ENCODE measurements around the gene GAB3. TPM values are rescaled to one million over a fixed set of nuclear protein-coding genes. Genes with fewer than 3 reads are reported as not detected.
A peak's percentile ranks its signal among the peaks of the same experiment; 100 is the strongest.
"Not testable (repeated sequence)": the region's sequence is repeated elsewhere in the genome, so short reads cannot be mapped to it uniquely, and the experiment has no call there.

The GAB3 gene
- total RNA-seq, 2 experiments from 2014 or later, result 20.0 to 26.6 TPM

GRCh38 chrX:154657226-154657805, 93.6 kb downstream of the GAB3 start:
- ATAC-seq, result no peak
- Mint-ChIP-seq H3K4me1 (peaks cover 13% of the 10 kb centered on the region), H3K36me3 (peaks cover 4% of the 10 kb centered on the region), H3K27me3 (no peaks in the 10 kb centered on the region), H3K4me3 (no peak overlapping the region), H3K27ac (no peak overlapping the region), H3K9me3 (ENCODE audit: low read depth) (no peaks in the 10 kb centered on the region)
- no peak for DNase-seq
- CTCF ChIA-PET, result no interaction called here

GRCh38 chrX:154655786-154656185, 95.1 kb downstream of the GAB3 start:
- Mint-ChIP-seq H3K9me3 (ENCODE audit: low read depth) (no peaks in the 10 kb centered on the region), H3K36me3 (no peaks in the 10 kb centered on the region), H3K27me3 (no peaks in the 10 kb centered on the region), H3K4me3 (no peak overlapping the region), H3K27ac (no peak overlapping the region), H3K4me1 (peaks cover 6% of the 10 kb centered on the region)
- CTCF ChIA-PET, result interaction anchor here (1.0 kb wide), 1 partner anchor 93 kb away, joined by 4 read pairs; no protein-coding TSS in a partner anchor
- DNase-seq (no peak), ATAC-seq (no peak)

- Mint-ChIP-seq H3K4me3 (no peak overlapping the region), H3K4me1 (peaks cover 4% of the 10 kb centered on the region), H3K9me3 (ENCODE audit: low read depth) (no peaks in the 10 kb centered on the region), H3K27me3 (no peaks in the 10 kb centered on the region), H3K36me3 (no peaks in the 10 kb centered on the region), H3K27ac (no peak overlapping the region)
- CTCF ChIA-PET, result interaction anchor here (1.0 kb wide), 1 partner anchor 93 kb away, joined by 4 read pairs; no protein-coding TSS in a partner anchor
- ATAC-seq (no peak), DNase-seq (no peak)
These were observed 95.5 kb downstream of the GAB3 start for GRCh38 chrX:154655346-154655745.

- ATAC-seq, result no peak
- no peak for DNase-seq
- CTCF ChIA-PET, result interaction anchor here (1.0 kb wide), 1 partner anchor 94 kb away, joined by 4 read pairs; no protein-coding TSS in a partner anchor
- H3K4me1 Mint-ChIP-seq, result no peaks in the 10 kb centered on the region
- no peak overlapping the region for H3K27ac Mint-ChIP-seq
- no peak overlapping the region for H3K4me3 Mint-ChIP-seq
- no peaks in the 10 kb centered on the region for H3K36me3 Mint-ChIP-seq
- no peaks in the 10 kb centered on the region for H3K9me3 Mint-ChIP-seq (ENCODE audit: low read depth)
- H3K27me3 Mint-ChIP-seq, result no peaks in the 10 kb centered on the region
These were observed 96.0 kb downstream of the GAB3 start for GRCh38 chrX:154654925-154655324.

GRCh38 chrX:154654372-154654771, 96.5 kb downstream of the GAB3 start:
- Mint-ChIP-seq H3K27ac (peak overlapping the region; percentile 57), H3K36me3 (no peaks in the 10 kb centered on the region), H3K27me3 (no peaks in the 10 kb centered on the region), H3K4me1 (no peaks in the 10 kb centered on the region), H3K4me3 (no peak overlapping the region), H3K9me3 (ENCODE audit: low read depth) (no peaks in the 10 kb centered on the region)
- CTCF ChIA-PET, result no interaction called here
- ATAC-seq, result no peak
- no peak for DNase-seq

GRCh38 chrX:154653413-154653812, 97.5 kb downstream of the GAB3 start, which contains the start of gene CTAG2:
Gene CTAG2, minus strand, starts transcription at chrX:154653579. Its CDS starts 64 bp downstream, at chrX:154653515.
- H3K4me3 Mint-ChIP-seq, result peak within 1 kb of the TSS; percentile 11
- peak within 1 kb of the TSS; percentile 57 for H3K27ac Mint-ChIP-seq
- H3K4me1 Mint-ChIP-seq; H3K36me3 Mint-ChIP-seq; DNase-seq; H3K9me3 Mint-ChIP-seq (ENCODE audit: low read depth); H3K27me3 Mint-ChIP-seq; CTCF ChIA-PET: not testable (repeated sequence)
- ATAC-seq, result peak; percentile 57

GRCh38 chrX:154653048-154653401, 97.9 kb downstream of the GAB3 start:
- Mint-ChIP-seq H3K27me3 (no peaks in the 10 kb centered on the region), H3K9me3 (ENCODE audit: low read depth) (no peaks in the 10 kb centered on the region), H3K4me1 (no peaks in the 10 kb centered on the region), H3K27ac (no peak overlapping the region), H3K4me3 (peak overlapping the region; percentile 9), H3K36me3 (no peaks in the 10 kb centered on the region)
- CTCF ChIA-PET, result no interaction called here
- DNase-seq (no peak), ATAC-seq (no peak)

- no peak for DNase-seq
- CTCF ChIA-PET, result no interaction called here
- Mint-ChIP-seq H3K4me1 (no peaks in the 10 kb centered on the region), H3K36me3 (no peaks in the 10 kb centered on the region), H3K9me3 (ENCODE audit: low read depth) (no peaks in the 10 kb centered on the region), H3K27me3 (no peaks in the 10 kb centered on the region), H3K4me3 (peak overlapping the region; percentile 11), H3K27ac (no peak overlapping the region)
- no peak for ATAC-seq
These were observed 98.4 kb downstream of the GAB3 start for GRCh38 chrX:154652311-154653047.

- no peaks in the 10 kb centered on the region for H3K4me1 Mint-ChIP-seq
These were observed 100.7 kb downstream of the GAB3 start for GRCh38 chrX:154650221-154650510.

GRCh38 chrX:154649503-154650220, 101.2 kb downstream of the GAB3 start:
- CTCF ChIA-PET, result no interaction called here
- no peak overlapping the region for H3K27ac Mint-ChIP-seq
- no peaks in the 10 kb centered on the region for H3K9me3 Mint-ChIP-seq (ENCODE audit: low read depth)
- H3K27me3 Mint-ChIP-seq, result no peaks in the 10 kb centered on the region
- DNase-seq, result no peak
- H3K4me1 Mint-ChIP-seq, result no peaks in the 10 kb centered on the region
- no peak overlapping the region for H3K4me3 Mint-ChIP-seq
- no peak for ATAC-seq
- no peaks in the 10 kb centered on the region for H3K36me3 Mint-ChIP-seq

More at GRCh38 chrX:154650221-154650510, 100.7 kb downstream of the GAB3 start:
- Mint-ChIP-seq H3K36me3 (no peaks in the 10 kb centered on the region), H3K27me3 (no peaks in the 10 kb centered on the region), H3K27ac (no peak overlapping the region), H3K4me3 (no peak overlapping the region), H3K9me3 (ENCODE audit: low read depth) (no peaks in the 10 kb centered on the region)
- ATAC-seq (no peak), DNase-seq (no peak)
- CTCF ChIA-PET, result no interaction called here

GRCh38 chrX:154648931-154649330, 101.9 kb downstream of the GAB3 start:
- H3K4me1 Mint-ChIP-seq, result no peaks in the 10 kb centered on the region
- ATAC-seq (no peak), DNase-seq (no peak)
- no peak overlapping the region for H3K4me3 Mint-ChIP-seq
- H3K36me3 Mint-ChIP-seq, result no peaks in the 10 kb centered on the region
- no peaks in the 10 kb centered on the region for H3K27me3 Mint-ChIP-seq
- no peaks in the 10 kb centered on the region for H3K9me3 Mint-ChIP-seq (ENCODE audit: low read depth)
- no peak overlapping the region for H3K27ac Mint-ChIP-seq
- CTCF ChIA-PET, result no interaction called here

- H3K4me1 Mint-ChIP-seq; H3K4me3 Mint-ChIP-seq; DNase-seq; H3K27me3 Mint-ChIP-seq; H3K9me3 Mint-ChIP-seq (ENCODE audit: low read depth); H3K36me3 Mint-ChIP-seq; H3K27ac Mint-ChIP-seq; CTCF ChIA-PET: not testable (repeated sequence)
- peak; percentile 77 for ATAC-seq
These were observed 105.0 kb downstream of the GAB3 start for GRCh38 chrX:154645745-154646378.

GRCh38 chrX:154643708-154644107, 107.2 kb downstream of the GAB3 start:
- H3K4me3 Mint-ChIP-seq; CTCF ChIA-PET; H3K9me3 Mint-ChIP-seq (ENCODE audit: low read depth); H3K36me3 Mint-ChIP-seq; H3K4me1 Mint-ChIP-seq; H3K27me3 Mint-ChIP-seq; ATAC-seq; H3K27ac Mint-ChIP-seq; DNase-seq: not testable (repeated sequence)

Measured in activated CD8-positive, alpha-beta memory T cell treated with anti-CD3 and anti-CD28 coated beads, Interleukin-2, amount 10 ng/mL, durations not matched to agents 7 days and 5 days (primary cell).